H1 (cell line): ENCODE measurements around the gene SPAST. TPM values are rescaled to one million over a fixed set of nuclear protein-coding genes. Genes with fewer than 3 reads are reported as not detected.

Experiments
- TAF1 ChIP-seq: IDR thresholded peaks from 2 replicates; pipeline ENCODE4 v1.6.1; 2011; ENCODE audit warnings: mild to moderate bottlenecking, low read depth, low read length
- polyA plus RNA-seq, 7 experiments: library from polyadenylated mRNA; depleted of rRNA in 3 of 7; stranded (reverse) in 5 of 7; unstranded in 2 of 7; fragments of >200 nt in 5 of 7; fragments of 200-250 nt in 2 of 7; gene quantifications; 1 replicate in 5 of 7; 2 replicates in 1 of 7; 4 replicates in 1 of 7; pipeline versions ENCODE4 v1.2.1 to v1.2.3, GENCODE V29; 2011 to 2013; ENCODE audit warnings: missing spikeins in 2 of 7, mixed read lengths in 2 of 7
- total RNA-seq: library from RNA; stranded (reverse); fragmentation: NEBNext Ultra II Directional; extraction: Animal tissue kit (Norgen Biotek cat#: 25700); gene quantifications from 2 replicates; pipeline ENCODE4 v1.2.1, GENCODE V29; 2021

Gene SPAST
- total and polyA plus RNA-seq, 2 of the 8 experiments (the other 6 are each of a cell fraction or from before 2014, with no cell fraction given): 4.4 to 36.0 TPM

GRCh38 chr2:32067549-32067948, 4.2 kb downstream of the SPAST start (continued):
- no peak for TF ChIP-seq TAF1
- TF ChIP-seq, all 59 proteins: peak for 0
